CD4-positive, alpha-beta T cell treated with Interleukin-21 for 1 hour (primary cell): ENCODE measurements around the gene ZFR2.

Experiments used
- DNase-seq: peaks from one replicate; pipeline ENCODE4 v3.0.0-alpha.2; 2020

ZFR2 gene

DNA sequence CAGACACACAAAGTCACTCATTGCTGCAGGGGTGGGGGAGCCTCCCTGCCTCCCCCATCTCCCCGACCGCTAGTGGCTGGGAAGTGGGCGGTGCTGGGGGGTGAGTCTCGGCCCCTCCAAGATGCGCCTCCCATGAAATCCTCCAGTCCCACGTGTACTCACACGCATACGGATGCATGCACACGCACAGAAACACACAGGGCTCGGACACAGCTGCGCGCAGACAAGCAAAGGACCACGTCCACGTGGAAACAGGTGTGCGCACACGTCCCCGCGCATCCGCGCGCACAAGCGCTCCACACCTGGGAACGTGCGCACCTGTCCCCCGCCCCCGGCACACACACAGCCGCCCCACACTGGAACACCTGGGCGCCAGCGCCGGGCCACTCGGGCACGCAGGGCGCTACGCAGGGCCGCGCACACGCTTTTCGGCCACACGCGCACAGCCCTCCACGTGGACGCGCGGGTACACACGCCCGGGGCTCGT is 83.3 kb downstream of the ZFR2 start:
- DNase-seq, result peak; percentile 23

DNA sequence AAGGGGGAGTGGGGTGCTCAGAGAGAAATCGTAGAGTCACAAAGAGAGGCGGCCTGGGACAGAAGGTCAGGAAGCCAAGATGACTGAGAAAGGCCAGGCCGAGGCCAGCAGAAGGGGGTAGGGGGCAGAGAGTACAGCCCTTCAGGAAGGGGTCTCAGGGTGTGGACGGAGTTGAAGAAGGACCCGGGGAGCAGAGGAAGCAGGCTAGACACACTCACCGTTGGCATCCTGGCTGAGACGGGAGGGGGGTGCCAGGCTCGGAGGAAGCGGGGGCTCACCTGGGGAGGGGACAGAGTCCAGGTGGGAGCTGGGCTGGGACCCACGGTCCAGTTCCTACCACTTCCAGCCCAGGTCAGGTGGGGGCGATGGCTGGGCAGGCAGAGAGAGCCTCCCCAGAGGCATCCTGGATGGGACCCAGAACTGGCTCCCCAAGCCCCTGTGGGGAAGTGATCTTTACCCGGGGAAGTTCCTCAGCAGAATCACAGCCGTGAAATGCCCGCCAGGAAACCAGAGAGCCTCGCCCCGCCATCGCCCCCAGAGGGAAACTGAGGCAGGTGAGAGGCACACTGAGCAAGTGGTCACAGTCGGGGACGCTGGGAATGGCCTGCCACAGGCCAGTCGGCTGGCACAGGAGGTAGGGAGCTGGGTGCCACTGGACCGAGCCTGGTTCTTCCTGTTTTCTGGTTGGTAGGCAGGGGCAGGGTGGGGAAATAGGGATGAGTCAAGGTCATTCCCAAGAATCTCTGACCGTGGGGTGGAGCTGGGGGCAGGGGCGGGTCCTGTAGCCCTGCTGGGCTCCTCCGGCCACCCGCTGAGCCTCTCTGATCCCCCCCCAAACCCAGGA is 84.0 kb downstream of the ZFR2 start:
- no peak for DNase-seq

DNA sequence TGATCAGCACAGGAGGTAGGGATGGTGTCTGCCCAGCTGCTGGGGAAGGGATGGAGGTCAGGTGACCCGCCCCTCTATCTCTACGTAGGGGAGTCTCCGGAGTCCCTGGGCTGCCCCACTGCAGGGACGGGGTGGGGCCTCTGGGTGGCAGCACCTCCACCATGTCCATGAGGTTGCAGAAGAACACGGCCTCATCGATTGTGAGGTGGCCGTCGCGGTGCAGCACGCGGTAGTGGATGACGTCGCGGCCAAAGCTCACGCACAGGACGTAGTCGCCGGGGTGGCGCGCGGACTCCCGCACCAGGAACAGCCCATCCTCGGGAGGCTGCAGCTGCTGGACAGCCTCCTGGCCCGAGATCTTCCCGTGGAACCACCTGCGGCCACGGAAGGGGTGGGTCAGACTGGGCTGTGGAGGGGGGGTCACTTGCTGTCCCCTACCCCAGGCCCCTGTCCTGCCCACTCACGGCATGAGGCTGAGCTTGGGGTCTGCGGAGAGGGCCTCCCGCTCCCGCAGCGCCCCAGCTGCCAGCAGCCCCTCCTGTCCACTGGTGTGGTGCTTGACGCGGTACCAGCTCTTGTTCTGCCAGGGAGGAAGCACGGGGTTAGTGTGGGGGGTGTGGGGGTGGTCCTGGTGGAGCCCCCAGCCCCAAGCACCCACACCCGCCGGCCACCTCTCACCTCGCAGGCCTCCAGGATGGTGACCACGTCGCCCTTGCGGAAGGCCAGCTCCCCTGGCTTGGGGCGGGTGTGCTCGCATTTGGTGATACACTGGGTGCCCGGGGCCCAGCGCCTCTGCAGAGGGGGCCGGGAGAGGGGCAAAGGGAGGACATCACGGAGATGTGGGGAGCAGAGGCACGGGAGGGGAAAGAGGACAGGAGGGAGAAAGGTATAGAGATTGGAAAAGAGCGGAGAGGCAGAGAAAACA is 84.9 kb downstream of the ZFR2 start:
- DNase-seq, result peak; percentile 58

DNA sequence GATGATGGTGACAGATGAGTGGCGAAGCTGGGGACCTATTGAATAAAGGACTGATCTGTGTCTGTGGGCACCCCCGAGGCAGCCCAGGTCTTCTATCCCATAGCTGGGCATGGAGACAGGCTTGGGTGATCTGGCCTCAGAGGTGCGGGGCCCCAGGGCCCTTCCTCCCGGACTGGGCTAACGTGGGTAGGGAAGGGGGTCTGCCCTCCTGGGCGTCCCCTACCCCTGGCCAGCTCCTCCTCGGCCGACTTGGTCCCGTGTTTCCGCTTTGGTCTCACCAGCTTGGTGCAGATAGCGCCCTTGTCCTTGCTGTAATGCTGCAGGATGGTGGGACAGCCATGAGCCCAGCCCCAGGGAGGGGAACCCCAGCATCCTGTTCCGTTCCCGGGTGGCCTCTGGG is 85.9 kb downstream of the ZFR2 start:
- no peak for DNase-seq

DNA sequence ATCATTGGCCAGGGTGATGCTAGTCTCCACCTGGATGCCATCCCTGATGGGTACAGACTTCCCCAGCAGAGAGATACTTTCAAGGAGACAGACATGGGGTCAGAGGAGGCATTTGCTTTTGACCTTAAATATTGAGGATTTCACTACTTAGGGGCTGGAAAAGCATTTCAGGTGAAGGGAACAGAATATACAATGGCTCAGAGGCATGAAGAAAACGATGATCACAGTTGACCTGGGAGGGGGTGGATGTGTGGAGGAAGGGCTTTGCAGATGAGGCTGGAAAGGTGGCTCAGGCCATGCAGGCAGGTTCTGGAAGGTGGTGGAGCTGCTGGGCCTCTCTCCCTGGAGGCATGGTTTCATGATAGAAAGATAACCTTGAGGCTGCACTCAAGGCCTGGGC is 86.5 kb downstream of the ZFR2 start:
- no peak for DNase-seq

DNA sequence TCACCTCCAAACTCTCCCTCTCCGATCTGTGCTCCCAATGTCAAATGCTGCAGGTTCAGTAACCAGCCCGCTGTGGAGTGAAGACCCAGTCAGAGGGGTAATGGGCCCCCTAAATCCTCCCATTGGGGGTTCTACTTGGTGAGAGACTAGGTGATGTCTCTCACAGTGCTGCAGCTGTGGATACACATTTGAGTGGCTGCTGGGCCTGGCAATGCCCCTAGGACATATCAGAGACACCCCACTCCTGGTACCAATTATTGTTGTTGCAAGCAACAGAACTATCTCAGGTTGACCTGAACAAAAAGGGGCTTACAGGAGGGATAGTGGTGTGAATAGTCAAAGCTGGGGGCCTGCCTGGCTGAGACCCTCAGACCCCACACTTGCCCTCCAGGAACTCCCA is 87.2 kb downstream of the ZFR2 start:
- no peak for DNase-seq

DNA sequence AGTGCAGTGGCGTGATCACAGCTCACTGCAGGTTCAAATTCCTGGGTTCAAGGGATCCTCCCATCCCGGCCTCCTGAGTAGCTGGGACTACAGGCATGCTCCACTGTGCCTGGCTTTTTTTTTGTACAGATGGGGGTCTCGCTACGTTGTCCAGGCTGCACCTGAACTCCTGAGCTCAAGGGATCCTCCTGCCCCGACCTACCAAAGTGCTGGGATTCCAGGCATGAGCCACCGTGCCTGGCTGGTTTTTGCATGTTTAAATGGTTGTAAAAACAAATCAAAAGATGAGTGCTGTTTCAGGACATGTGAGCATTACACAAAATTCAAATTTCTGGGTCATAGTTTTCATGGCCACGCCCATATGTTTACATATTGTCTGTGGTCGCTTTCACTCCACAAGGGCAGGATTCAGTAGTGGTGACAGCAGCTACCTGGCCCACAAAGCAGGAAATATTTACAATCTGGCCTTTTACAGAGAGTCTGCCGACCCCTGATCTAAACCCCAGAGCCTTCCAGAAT is 88.0 kb downstream of the ZFR2 start:
- no peak for DNase-seq

DNA sequence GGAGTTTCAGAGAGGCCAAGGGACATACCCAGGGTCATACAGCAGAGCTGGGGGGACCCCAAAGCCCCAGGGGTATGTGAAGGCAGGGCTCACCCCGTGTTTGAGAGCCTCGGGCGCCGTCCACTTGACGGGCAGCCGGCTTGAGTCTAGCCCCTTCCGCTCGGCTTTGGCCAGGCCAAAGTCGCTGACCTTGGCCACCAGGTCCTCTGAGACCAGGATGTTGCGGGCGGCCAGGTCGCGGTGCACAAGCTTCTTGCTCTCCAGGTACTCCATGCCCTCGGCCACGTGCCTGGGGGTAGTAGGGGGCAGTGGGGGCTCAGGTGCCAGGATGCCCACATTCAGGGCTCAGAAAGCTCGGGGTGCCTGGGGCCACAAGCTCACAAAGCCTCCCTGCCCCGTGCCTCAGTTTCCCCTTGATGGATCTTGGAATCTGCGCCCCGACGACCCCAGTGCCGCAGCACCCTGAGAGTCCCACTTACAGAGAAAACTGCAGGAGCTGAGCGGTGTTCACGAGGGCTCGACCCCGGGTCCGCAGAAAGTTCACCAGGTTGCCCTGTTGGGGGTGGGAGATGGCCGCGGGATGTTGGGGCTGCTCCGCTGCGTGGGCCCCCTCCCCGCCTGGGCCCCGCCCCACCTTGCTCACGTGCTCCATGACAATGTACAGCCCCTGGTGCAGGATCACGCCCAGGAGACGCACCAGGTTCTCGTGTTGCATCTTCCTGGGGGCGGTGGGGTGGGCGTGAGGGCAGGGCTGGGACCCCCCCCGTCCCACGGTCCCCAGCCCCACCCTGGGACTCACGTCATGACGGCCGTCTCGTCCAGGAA is 89.7 kb downstream of the ZFR2 start:
- no peak for DNase-seq

DNA sequence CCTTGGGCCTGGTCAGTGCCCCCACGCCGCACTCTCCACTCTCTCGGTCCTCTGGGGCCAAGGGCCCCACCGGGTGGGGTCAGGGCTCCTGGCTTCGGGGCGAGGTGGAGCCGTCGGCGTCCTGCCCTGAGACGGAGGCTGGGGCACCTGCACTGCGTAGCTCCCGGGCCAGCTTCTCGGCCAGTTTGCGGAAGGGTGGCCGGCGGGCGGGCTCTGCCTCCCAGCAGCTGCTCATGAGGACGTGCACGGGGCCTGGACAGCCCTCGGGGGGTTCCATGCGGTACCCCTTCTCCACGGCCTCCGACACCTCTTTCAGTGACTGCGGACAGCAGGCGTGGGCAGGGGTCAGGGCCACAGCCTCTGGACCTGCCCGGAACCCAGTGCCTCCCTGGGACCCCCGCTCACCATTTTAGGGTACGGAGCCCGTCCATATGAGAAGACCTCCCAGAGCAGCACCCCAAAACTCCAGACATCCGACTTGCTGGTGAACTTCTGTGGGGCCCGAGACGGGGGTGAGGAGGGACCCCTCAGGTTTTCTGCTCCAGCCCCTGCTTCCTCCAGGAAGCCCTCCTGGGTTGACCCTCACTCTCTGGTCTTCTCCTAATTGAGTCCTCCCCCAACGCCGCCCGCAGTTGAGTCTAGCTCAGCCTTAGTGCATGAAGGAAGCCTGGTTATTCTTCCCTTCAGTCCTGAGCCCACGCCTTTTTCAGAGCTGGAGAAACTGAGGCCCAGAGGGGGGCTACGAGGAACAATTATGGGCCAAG is 90.6 kb downstream of the ZFR2 start:
- no peak for DNase-seq

DNA sequence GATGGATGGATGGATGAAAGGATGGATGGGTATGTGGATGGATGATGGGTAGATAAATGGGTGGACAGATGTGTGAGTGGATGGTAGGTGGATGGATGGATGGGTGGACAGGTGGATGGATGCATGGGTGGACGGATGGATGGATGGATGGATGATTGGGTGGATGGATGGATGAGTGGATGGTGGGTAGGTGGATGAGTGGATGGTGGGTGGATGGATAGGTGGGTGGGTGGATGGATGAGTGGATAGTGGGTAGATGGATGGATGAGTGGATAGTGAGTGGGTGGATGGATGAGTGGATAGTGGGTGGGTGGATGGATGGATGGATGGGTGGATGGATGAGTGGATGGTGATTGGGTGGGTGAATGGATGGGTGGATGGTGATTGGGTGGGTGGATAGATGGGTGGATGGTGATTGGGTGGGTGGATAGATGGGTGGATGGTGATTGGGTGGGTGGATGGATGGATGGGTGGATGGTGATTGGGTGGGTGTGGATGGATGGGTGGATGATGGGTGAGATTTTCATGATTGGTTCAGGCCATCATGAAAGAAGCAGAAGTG is 92.3 kb downstream of the ZFR2 start:
- no peak for DNase-seq

DNA sequence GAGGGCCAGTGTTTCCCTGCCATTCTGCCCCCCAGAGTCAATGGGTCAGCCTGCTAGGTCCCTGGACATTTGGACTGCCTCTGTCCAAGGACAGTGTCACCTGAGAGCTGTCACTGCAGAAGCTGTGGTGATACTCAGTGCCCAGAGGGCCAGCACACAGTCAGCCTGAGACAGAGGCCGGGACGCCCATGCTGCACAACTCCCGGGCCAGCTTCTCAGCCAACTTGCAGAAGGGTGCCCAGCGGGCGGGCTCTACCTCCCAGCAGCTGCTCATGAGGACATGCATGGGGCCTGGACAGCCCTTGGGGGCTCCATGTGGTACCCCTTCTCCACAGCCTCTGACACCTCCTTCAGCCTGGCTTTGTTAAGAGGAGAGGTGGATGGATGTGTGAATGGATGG is 93.0 kb downstream of the ZFR2 start:
- no peak for DNase-seq

DNA sequence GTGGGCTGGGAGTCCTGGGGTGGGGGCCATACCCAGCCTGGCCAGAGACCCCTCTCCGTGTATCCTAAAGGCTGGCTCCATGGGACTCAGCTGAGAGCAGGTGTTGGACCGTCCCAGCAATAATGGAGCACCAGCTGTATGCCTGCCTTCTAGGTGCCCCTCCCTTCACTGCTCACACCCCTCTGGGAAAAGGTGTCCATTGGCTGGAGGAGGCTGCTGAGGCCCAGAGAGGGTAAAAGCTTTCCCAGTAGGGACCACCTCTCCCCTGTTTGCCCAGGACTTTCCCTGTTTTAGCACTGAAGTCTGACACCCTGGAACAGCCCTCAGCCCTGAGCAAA is 93.5 kb downstream of the ZFR2 start:
- DNase-seq, result no peak

DNA sequence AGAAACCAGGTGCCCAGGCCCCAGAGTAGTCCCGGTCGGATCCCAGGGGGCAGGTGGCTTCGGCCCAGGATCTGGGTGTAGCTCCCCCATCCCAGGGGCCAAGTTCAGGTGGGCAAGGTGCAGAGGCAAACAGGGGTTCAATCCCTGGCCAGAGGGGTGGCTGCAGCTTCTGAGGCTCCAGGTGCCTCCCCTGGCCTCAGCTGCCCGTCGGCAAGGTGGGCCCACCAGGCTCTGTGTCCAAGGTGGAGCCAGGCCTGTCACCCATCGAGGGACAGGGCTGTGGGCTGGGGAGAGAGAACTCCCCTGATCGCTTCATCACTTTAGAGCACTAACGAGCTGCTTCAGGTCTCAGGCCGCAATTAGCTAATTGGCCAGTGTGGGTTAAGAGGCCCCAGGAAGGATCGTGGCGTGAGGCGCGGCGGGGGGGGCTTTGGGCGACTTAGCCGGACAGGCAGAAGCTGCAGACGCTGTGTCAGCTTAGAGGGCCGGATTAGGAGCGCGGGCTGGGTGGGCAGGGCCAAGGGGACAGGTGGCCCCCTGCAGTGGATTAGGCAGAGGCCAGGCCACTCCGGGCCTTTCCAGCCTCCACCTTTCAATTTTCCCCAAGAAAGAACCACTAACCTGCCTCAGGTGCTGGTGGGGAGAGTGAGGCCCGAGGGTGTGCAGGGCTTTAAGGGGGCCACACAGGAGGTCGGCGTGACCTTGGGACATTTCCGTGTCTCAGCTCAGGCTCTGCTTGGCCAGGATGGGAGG is 94.0 kb downstream of the ZFR2 start:
- DNase-seq, result no peak

DNA sequence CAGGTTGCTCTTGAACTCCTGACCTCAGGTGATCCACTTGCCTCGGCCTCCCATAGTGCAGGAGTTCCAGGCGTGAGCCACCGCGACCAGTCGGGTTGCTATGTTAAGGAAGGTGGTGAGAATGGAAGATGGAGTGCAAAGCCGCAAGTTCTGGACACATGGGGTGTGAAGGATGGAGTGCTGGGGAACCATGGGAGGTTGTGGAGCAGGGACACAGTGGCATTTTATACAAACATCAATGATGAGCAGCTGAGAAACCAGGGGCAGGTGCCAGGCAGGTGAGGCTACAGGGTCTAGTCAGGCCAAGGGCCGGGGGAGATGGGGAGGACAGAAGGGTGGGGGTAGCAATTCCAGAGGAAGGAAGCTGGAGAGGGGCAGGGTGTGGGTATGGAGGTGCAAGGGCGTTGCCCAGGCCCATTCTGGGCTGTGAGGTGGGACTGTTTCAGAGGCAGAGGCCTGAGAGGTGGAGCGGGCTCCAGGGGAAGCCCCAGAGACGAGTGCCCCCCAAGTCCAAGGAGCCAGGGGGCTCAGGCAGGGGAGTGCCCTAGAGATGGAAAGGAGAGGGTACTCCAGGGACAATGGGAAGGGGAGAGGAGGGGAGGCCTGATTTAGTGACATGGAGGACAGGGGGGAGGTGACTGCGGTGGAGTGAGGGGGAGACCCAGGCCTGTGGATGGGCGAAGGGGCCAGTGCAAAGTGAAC is 94.9 kb downstream of the ZFR2 start:
- no peak for DNase-seq

DNA sequence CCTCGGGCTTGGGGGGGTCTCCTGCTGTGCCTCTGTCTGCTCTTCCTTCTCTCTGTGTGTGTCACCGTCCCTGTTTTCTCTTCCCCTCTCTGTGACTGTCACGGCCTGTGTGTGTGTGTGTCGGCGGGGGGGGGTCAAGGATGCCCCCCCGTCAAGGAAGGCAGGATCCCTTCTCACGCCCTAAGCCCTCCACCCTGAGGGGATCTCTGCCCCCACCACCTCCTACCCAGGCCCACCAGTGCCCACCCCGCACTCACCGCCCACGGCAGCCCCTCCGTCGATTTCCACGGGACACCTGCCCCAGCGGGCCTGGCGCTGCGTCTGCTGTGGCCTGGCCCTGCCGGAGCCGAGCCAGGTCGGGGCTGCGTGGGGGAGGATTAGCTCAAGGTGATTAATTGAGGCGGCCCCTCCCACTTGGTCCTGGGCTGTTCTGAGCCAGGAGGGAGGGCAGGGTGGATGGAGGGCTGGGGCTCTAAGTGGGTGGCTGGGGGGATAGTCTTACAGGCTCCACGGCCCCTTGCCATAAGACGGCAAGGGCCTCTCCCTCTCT is 96.9 kb downstream of the ZFR2 start, which contains the start of gene RAX2:
RAX2 (minus strand) TSS at position 323 of the 550 bp plus-strand sequence. CDS start 486 bp downstream, outside the sequence.
- DNase-seq, result no peak

DNA sequence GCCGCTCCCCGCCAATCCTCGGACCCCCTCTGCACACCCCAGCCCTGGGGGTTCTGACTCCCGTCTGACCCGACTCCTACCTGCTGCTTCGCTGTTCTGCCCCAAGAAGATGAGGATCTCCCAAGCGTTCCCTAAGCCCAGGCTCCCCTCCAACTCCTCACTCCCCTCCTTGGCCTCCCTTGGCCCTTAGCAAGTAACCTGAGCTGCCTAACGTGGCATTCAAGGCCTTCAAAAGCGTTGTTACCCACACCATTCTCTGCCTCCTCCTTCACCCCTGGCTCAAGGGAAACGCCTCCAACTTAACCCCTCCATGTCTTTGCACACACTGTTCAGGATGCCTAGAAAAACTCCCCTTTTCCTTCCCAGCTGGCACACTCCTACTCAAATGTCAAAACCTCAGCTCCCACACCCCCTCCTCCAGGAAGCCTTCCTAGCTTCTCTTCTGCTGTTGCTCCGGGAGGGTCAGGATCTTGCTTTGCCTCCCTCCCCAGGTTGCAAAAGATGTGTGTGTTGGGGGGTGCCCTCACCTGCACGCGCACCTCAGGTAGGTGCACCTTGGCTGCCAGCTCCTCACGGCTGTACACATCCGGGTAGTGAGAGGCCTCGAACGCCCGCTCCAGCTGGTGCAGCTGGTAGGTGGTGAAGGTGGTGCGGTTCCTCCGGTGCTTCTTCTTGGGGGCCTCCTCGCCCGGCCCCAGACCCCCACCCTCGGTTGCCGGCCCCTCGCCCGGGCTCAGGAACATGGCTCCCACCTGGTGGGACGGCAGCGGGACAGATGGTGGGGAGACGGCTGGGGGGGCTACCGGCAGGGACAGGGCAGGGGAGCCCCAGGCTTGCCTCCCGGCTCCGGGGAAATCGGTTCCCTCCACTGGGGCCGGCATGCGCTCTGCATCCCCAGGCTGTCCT is 97.6 kb downstream of the ZFR2 start:
- DNase-seq, result no peak

DNA sequence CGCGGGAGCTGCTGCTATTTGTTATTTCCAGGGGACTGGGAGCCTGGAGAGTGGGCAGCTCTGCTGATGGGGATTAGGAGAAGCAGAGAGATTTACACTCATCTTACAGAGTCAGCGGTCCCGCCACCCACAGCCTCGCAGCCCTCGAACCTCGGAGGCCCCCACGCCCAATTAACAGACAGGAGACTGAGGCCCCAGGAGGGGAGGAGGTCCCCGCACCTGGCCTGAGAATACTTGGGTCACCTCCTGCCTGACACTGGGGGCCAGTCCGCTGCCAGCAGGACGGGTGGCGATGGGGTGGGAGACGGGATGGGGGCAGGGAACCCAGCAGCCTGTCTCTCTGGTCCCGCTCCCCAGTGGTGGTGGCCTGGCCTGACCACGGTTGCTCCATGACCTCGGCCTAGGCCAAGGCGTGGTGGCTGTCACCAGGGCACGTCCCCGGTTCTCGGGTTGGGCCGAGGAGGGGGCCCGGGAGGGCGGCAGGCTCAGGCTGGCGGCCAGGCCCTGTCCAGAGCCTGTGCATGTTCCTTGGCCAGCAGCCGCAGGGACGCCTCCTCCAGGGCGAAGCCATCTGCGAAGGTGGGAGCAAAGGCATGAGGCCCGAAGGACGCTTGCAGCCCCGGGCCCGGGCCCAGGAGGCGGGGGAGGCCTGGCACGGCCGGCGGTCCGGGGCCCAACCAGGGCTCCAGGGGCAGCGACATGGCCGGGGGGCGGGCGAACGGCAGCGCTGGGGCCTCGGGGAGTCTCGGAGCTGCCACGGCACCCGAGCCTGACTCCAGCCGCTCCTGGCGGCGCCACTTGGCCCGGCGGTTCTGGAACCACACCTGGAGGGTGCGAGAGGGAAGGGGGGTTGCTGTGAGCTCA is 98.5 kb downstream of the ZFR2 start:
- no peak for DNase-seq

DNA sequence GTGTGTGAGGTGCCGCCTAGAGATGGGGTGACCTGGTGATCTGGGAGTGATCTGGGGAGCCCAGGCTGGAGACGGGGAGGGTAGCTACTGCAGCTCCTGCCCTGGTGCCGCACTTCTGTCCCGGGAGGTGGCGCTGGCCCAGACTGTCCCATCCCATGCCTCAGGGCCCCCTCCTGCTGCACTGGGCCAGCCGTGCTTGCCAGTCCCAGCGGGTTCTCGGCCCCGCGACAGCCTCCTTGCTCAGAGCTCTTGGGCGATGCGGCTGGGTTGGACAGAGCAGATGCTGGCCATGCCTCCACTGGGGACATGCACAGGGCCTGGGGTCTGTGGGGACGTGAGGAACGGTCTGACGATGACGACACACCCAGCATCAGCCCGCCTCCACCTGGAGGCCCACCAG is 99.3 kb downstream of the ZFR2 start:
- DNase-seq, result no peak
